Thoracic aorta (tissue), 2 donors: Measurements from ENCODE around the gene DERL3. TPM values are rescaled to one million over a fixed set of nuclear protein-coding genes. Genes with fewer than 3 reads are reported as not detected.

Source experiments
- ATAC-seq: fragments of 150-250 bp; one replicate; pipeline ENCODE4 v1.8.0; 2017; ENCODE audit warnings: low read depth; ENCODE audit not compliant: insufficient number of reproducible peaks, low FRiP score
- DNase-seq: peaks from one replicate; pipeline ENCODE4 v3.0.0-alpha.2; 2020; ENCODE audit warnings: low spot score
- H3K27ac ChIP-seq, 2 donors: fragments of 200-600 bp; sonication (generic); 1 replicate in 1 of 2; 2 replicates in 1 of 2; pipeline ENCODE4 v1.5.1; 2016; ENCODE audit warnings: mild to moderate bottlenecking in 2 of 2, moderate library complexity in 2 of 2
- H3K27me3 ChIP-seq: fragments of 200-600 bp; sonication (generic); replicated peaks from 2 replicates; pipeline ENCODE4 v1.6.0; 2016; ENCODE audit warnings: mild to moderate bottlenecking; ENCODE audit not compliant: insufficient read depth
- H3K36me3 ChIP-seq: fragments of 200-600 bp; sonication (generic); one replicate; pipeline ENCODE4 v1.5.1; 2016
- H3K4me1 ChIP-seq, 2 donors: fragments of 200-600 bp; sonication (generic); 1 replicate in 1 of 2; 2 replicates in 1 of 2; pipeline versions ENCODE4 v1.5.1 to v1.6.0; 2016; ENCODE audit warnings: low read depth in 2 of 2, mild to moderate bottlenecking in 1 of 2; ENCODE audit not compliant: control insufficient read depth in 1 of 2
- H3K4me3 ChIP-seq: fragments of 200-600 bp; sonication (generic); 2 replicates; pipeline ENCODE4 v1.5.1; 2016; ENCODE audit warnings: mild to moderate bottlenecking
- H3K9me3 ChIP-seq: fragments of 200-600 bp; sonication (generic); 2 replicates; pipeline ENCODE4 v1.5.1; 2016
- total RNA-seq, 2 donors: library from RNA; depleted of rRNA; stranded (reverse); fragments of >200 nt; gene quantifications; one replicate each; pipeline versions ENCODE4 v1.1.0 to v1.2.3, GENCODE V29; 2016
- TF ChIP-seq, protein P1 (sequence below): fragments of 200-600 bp; sonication (generic); IDR thresholded peaks from one replicate; pipeline ENCODE4 v1.5.1; 2019; ENCODE audit warnings: antibody characterized with exemption

Gene DERL3
- total RNA-seq, 2 donors from 2014 or later, result 2.5 to 3.0 TPM

- H3K9me3 ChIP-seq, result no peaks in the 10 kb centered on the region
- peak overlapping the region in 1 of 2 donors; percentile 33 for H3K27ac ChIP-seq
- ATAC-seq, result no peak
- H3K27me3 ChIP-seq, result no peaks in the 10 kb centered on the region
- TF ChIP-seq, protein P1, sequence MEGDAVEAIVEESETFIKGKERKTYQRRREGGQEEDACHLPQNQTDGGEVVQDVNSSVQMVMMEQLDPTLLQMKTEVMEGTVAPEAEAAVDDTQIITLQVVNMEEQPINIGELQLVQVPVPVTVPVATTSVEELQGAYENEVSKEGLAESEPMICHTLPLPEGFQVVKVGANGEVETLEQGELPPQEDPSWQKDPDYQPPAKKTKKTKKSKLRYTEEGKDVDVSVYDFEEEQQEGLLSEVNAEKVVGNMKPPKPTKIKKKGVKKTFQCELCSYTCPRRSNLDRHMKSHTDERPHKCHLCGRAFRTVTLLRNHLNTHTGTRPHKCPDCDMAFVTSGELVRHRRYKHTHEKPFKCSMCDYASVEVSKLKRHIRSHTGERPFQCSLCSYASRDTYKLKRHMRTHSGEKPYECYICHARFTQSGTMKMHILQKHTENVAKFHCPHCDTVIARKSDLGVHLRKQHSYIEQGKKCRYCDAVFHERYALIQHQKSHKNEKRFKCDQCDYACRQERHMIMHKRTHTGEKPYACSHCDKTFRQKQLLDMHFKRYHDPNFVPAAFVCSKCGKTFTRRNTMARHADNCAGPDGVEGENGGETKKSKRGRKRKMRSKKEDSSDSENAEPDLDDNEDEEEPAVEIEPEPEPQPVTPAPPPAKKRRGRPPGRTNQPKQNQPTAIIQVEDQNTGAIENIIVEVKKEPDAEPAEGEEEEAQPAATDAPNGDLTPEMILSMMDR, result no peak
- H3K4me1 ChIP-seq, result peaks cover 4 to 27% of the 10 kb centered on the region in 2 donors
- H3K36me3 ChIP-seq, result peaks cover 37% of the 10 kb centered on the region
- DNase-seq, result no peak
- no peak overlapping the region for H3K4me3 ChIP-seq
Observed at GRCh38 chr22:23823331-23823791, 15.4 kb downstream of the DERL3 start.

- H3K36me3 ChIP-seq, result peaks cover 40% of the 10 kb centered on the region
- H3K27me3 ChIP-seq, result no peaks in the 10 kb centered on the region
- peak overlapping the region; percentile 33 to 34 for H3K27ac ChIP-seq
- TF ChIP-seq, protein P1, result no peak
- H3K4me1 ChIP-seq, result peaks cover 4 to 27% of the 10 kb centered on the region in 2 donors
- no peak overlapping the region for H3K4me3 ChIP-seq
- DNase-seq, result no peak
- no peak for ATAC-seq
- no peaks in the 10 kb centered on the region for H3K9me3 ChIP-seq
Observed at GRCh38 chr22:23822101-23822671, 16.6 kb downstream of the DERL3 start.

DNA sequence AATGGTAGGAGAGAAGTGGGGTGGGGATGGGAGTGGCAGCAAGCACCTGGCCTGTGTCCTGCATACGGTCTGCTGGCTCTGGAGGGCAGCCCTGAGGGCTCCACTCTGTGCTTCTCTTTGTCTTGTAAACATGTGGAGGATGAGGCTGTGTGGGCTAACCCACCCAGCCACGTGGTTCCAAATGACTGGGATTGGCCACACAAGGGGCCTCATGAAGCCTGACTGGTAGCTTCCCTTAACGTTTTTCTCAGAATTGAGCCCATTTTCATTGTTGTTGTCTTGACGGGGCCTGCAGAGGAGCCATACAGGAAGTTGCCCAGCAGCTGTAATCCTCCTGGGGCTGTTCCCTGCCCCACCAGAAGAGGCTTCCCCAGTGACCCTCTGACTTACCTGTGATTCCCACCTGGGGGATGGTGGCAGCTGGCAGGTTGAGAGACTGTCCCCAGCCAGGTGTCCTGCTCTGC, 18.0 kb downstream of the DERL3 start:
- H3K27me3 ChIP-seq, result no peaks in the 10 kb centered on the region
- no peaks in the 10 kb centered on the region for H3K9me3 ChIP-seq
- no peak overlapping the region for H3K27ac ChIP-seq
- ATAC-seq, result no peak
- peaks cover 43% of the 10 kb centered on the region for H3K36me3 ChIP-seq
- DNase-seq, result no peak
- TF ChIP-seq, protein P1, result no peak
- peaks cover 4 to 27% of the 10 kb centered on the region in 2 donors for H3K4me1 ChIP-seq
- H3K4me3 ChIP-seq, result no peak overlapping the region

DNA sequence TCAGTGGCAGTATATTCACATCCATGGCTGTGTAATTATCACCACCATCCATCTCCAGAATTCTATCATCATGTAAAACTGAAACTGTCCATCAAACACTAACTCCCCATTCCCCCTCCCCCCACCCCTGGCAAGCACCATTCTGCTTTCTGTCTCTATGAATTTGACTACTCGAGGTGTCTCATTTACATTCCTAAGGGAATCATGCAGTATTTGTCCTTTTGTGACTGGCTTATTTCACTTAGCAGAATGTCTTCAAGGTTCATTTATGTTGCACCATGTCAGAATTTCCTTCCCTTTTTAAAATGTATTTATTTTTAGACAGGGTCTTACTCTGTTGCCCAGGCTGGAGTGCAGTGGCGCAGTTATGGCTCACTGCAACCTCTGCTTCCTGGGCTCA, 20.3 kb downstream of the DERL3 start:
- Histone ChIP-seq H3K4me1 (peaks cover 4 to 21% of the 10 kb centered on the region in 2 donors), H3K4me3 (no peak overlapping the region), H3K9me3 (no peaks in the 10 kb centered on the region), H3K27me3 (no peaks in the 10 kb centered on the region), H3K27ac (no peak overlapping the region), H3K36me3 (peaks cover 36% of the 10 kb centered on the region)
- DNase-seq (no peak), ATAC-seq (no peak)
- TF ChIP-seq, protein P1, result no peak

GRCh38 chr22:23817146-23817545, 21.7 kb downstream of the DERL3 start:
- Histone ChIP-seq H3K9me3 (no peaks in the 10 kb centered on the region), H3K4me3 (no peak overlapping the region), H3K36me3 (peaks cover 36% of the 10 kb centered on the region), H3K27me3 (no peaks in the 10 kb centered on the region), H3K27ac (no peak overlapping the region), H3K4me1 (peaks cover 0 to 7% of the 10 kb centered on the region in 2 donors)
- no peak for ATAC-seq
- TF ChIP-seq, protein P1, result no peak
- no peak for DNase-seq
